GM13977 (cell line): ENCODE results near the gene LSM8.

ENCODE experiments used
- DNase-seq: peaks from one replicate; pipeline ENCODE4 v3.0.0; 2012; ENCODE audit warnings: low spot score
- CTCF ChIP-seq: IDR thresholded peaks from 2 replicates; pipeline ENCODE4 v1.5.1; 2012; ENCODE audit warnings: mild to moderate bottlenecking, control low read depth; ENCODE audit not compliant: insufficient read depth; ENCODE audit errors: extremely low read depth, missing control alignments
- in situ Hi-C: fragments of 300-500 bp; cut with MboI; formaldehyde crosslinking; loops from one replicate; pipeline ENCODE4 v1.12.0; 2022; ENCODE audit warnings: low sequenced_read_pairs, low pct_unique_long_range_greater_than_20kb, mixed read lengths, inconsistent platforms; ENCODE audit not compliant: unreplicated experiment

Gene LSM8

GRCh38 chr7:118195837-118196474 lies 12.0 kb downstream of the LSM8 start:
- in situ Hi-C loops: no loop called here
- TF ChIP-seq CTCF: peak; percentile 74
- peak; percentile 36 for DNase-seq

GRCh38 chr7:118202061-118202460 lies 18.1 kb downstream of the LSM8 start:
- in situ Hi-C loops: no loop called here
- DNase-seq: no peak
- no peak for TF ChIP-seq CTCF

GRCh38 chr7:118214051-118214832 lies 30.3 kb downstream of the LSM8 start:
- peak; percentile 86 for DNase-seq
- in situ Hi-C loops: no loop called here
- TF ChIP-seq CTCF: no peak

GRCh38 chr7:118214833-118215182 lies 30.8 kb downstream of the LSM8 start:
- in situ Hi-C loops: no loop called here
- TF ChIP-seq CTCF: no peak
- peak; percentile 16 for DNase-seq

GRCh38 chr7:118217210-118217619 lies 33.3 kb downstream of the LSM8 start:
- no peak for DNase-seq
- in situ Hi-C loops: no loop called here
- TF ChIP-seq CTCF: no peak

GRCh38 chr7:118218413-118219156 lies 34.6 kb downstream of the LSM8 start:
- TF ChIP-seq CTCF: no peak
- DNase-seq: no peak
- in situ Hi-C loops: no loop called here
